Measurements from ENCODE around the gene CHIA. TPM values are rescaled to one million over a fixed set of nuclear protein-coding genes. Genes with fewer than 3 reads are reported as not detected.

CHIA gene
- total and polyA plus RNA-seq, 2 of the 8 experiments (the other 6 are each of a cell fraction or from before 2014, with no cell fraction given) = not detected

DNA sequence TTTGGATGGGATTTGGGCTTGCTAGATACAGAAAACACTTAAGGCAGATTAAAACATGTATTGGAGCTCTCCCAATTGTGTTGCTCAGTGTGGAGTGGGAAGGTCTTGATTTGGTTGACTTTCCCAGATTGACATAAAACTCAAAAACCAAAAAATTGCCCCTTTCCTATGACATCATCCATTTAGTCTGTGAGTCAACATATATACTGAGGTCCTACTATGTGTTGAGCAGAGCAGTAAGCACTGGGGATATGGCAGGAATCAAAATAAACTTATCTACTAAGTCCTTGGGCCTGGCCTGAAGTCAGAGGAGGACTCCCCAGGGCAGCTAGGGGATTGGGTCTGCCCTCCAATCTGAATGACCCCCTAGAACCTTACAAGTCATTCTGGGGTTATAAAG is 61.0 kb downstream of the CHIA start (continued):
- TF ChIP-seq CHD7 (IDR thresholded peaks at IDR 0.05; ENCODE audit: insufficient replicate concordance, low read length) (no peak), SIN3A (conservative IDR thresholded peaks at IDR 0.05 in 1 of 2, IDR thresholded peaks at IDR 0.05 in 1 of 2; ENCODE audit: low read depth in 1 of 2, low read length in 2 of 2) (no peak), CTBP2 (IDR thresholded peaks at IDR 0.05; ENCODE audit: borderline replicate concordance, insufficient read depth, insufficient read length, low read length) (no peak), SAP30 (IDR thresholded peaks at IDR 0.05; ENCODE audit: insufficient read depth, insufficient replicate concordance, low read length) (no peak), POLR2A (IDR thresholded peaks at IDR 0.05; ENCODE audit: control extremely low read depth in 1 of 2, low read depth in 2 of 2, low read length in 2 of 2) (no peak), TCF12 (IDR thresholded peaks at IDR 0.05; ENCODE audit: low read depth, low read length) (no peak), BRCA1 (IDR thresholded peaks at IDR 0.05; ENCODE audit: low read depth, low read length) (no peak), CEBPB (IDR thresholded peaks at IDR 0.05; ENCODE audit: low read depth, low read length) (no peak), KDM4A (IDR thresholded peaks at IDR 0.05; ENCODE audit: low read depth, low read length, severe bottlenecking) (no peak)
- TF ChIP-seq, protein P1, sequence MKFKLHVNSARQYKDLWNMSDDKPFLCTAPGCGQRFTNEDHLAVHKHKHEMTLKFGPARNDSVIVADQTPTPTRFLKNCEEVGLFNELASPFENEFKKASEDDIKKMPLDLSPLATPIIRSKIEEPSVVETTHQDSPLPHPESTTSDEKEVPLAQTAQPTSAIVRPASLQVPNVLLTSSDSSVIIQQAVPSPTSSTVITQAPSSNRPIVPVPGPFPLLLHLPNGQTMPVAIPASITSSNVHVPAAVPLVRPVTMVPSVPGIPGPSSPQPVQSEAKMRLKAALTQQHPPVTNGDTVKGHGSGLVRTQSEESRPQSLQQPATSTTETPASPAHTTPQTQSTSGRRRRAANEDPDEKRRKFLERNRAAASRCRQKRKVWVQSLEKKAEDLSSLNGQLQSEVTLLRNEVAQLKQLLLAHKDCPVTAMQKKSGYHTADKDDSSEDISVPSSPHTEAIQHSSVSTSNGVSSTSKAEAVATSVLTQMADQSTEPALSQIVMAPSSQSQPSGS (IDR thresholded peaks at IDR 0.05; ENCODE audit: low read length) = no peak
